HepG2 (cell line): Measurements from ENCODE around the gene ZFP3.
"Not testable (repeated sequence)": the region's sequence is repeated elsewhere in the genome, so short reads cannot be mapped to it uniquely, and the experiment has no call there.

Experiments used
- AGO1 ChIP-seq: fragments of 200-400 bp; formaldehyde crosslinking; IDR thresholded peaks from 2 replicates; pipeline ENCODE4 v1.6.1; 2017; ENCODE audit warnings: mild to moderate bottlenecking, low read depth, low read length, moderate library complexity; ENCODE audit not compliant: poor library complexity, severe bottlenecking
- RARG ChIP-seq: sonication (generic); formaldehyde crosslinking; IDR thresholded peaks from 2 replicates; pipeline ENCODE4 v1.4.0; 2020; ENCODE audit warnings: low read depth, mild to moderate bottlenecking, missing genetic modification reagents
- TF ChIP-seq, protein P1 (sequence below): sonication (generic); formaldehyde crosslinking; IDR thresholded peaks from 2 replicates; pipeline ENCODE4 v1.5.1; 2020; ENCODE audit warnings: mild to moderate bottlenecking, moderate library complexity, missing genetic modification reagents

DNA sequence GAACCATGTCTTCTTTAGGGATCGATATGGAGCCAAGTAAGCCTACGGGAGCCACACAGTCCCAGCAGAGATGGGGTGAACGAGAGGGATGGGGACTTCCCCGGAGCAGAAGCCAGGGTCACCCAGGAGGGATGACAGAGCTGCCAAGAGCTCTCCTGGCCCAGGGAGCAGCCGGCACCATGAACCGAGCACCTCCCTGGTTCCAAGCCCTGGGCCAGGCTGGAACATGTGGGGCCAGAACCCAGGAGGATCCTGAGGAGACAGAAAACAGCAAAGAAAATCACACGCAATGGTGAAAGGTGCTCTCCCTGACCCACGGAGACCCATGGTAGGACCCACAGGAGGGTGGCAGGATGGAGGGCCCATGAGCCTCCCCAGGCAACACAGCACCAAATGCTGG, 55.7 kb downstream of the ZFP3 start:
- TF ChIP-seq, protein P1, sequence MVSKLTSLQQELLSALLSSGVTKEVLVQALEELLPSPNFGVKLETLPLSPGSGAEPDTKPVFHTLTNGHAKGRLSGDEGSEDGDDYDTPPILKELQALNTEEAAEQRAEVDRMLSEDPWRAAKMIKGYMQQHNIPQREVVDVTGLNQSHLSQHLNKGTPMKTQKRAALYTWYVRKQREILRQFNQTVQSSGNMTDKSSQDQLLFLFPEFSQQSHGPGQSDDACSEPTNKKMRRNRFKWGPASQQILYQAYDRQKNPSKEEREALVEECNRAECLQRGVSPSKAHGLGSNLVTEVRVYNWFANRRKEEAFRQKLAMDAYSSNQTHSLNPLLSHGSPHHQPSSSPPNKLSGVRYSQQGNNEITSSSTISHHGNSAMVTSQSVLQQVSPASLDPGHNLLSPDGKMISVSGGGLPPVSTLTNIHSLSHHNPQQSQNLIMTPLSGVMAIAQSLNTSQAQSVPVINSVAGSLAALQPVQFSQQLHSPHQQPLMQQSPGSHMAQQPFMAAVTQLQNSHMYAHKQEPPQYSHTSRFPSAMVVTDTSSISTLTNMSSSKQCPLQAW (CRISPR knock-in tag), result not testable (repeated sequence)
- not testable (repeated sequence) for TF ChIP-seq AGO1; RARG (CRISPR knock-in tag)
